HepG2 (cell line): ENCODE data around the gene TBC1D16. TPM values are rescaled to one million over a fixed set of nuclear protein-coding genes. Genes with fewer than 3 reads are reported as not detected.
A peak's percentile ranks its signal among the peaks of the same experiment; 100 is the strongest.

Experiments used
- AGO2 ChIP-seq: fragments of 200-400 bp; formaldehyde crosslinking; optimal IDR thresholded peaks from 2 replicates; pipeline ENCODE3; 2017; ENCODE audit warnings: mild to moderate bottlenecking, low read depth, low read length, moderate library complexity
- ASH2L ChIP-seq: fragments of 300-600, 200-600 bp; sonication (generic); IDR thresholded peaks from 2 replicates; pipeline ENCODE4 v1.7.0; 2017; ENCODE audit warnings: low read depth, mild to moderate bottlenecking, moderate library complexity, mixed read lengths, low read length; ENCODE audit not compliant: insufficient read length
- BHLHE40 ChIP-seq: IDR thresholded peaks from 2 replicates; pipeline ENCODE4 v1.6.1; 2011; ENCODE audit warnings: low read length, improper control_type of control experiment
- JUND ChIP-seq: sonication (generic); formaldehyde crosslinking; IDR thresholded peaks from 2 replicates; pipeline ENCODE4 v1.8.0; 2022; ENCODE audit warnings: mild to moderate bottlenecking, missing genetic modification reagents
- KAT8 ChIP-seq: IDR thresholded peaks from 2 replicates; pipeline ENCODE4 v1.6.1; 2016; ENCODE audit warnings: missing genetic modification reagents, missing compliant biosample characterization
- NFE2L1 ChIP-seq: sonication (generic); formaldehyde crosslinking; IDR thresholded peaks from 2 replicates; pipeline ENCODE4 v1.4.0; 2020; ENCODE audit warnings: missing genetic modification reagents, mild to moderate bottlenecking, borderline replicate concordance
- NONO ChIP-seq, 2 experiments: fragments of 450-650 bp in 1 of 2; sonication (generic) in 1 of 2; formaldehyde crosslinking in 1 of 2; IDR thresholded peaks in 1 of 2; conservative IDR thresholded peaks in 1 of 2; 2 replicates each; pipeline versions ENCODE4 v1.6.1 to v1.8.0; 2017 to 2022; ENCODE audit warnings: mild to moderate bottlenecking in 1 of 2, missing genetic modification reagents in 1 of 2, moderate library complexity in 1 of 2
- SMARCC2 ChIP-seq: fragments of 450-650 bp; IDR thresholded peaks from 2 replicates; pipeline ENCODE4 v1.6.1; 2017; ENCODE audit warnings: antibody characterized with exemption, mild to moderate bottlenecking
- TEAD3 ChIP-seq: optimal IDR thresholded peaks from 2 replicates; pipeline ENCODE3; 2016; ENCODE audit warnings: borderline replicate concordance
- ZFP36L2 ChIP-seq: sonication (generic); formaldehyde crosslinking; IDR thresholded peaks from 2 replicates; pipeline ENCODE4 v1.4.0; 2020; ENCODE audit warnings: missing genetic modification reagents
- ZNF256 ChIP-seq: sonication (generic); formaldehyde crosslinking; conservative IDR thresholded peaks from 2 replicates; pipeline ENCODE4 v1.4.0; 2020; ENCODE audit warnings: missing genetic modification reagents
- ZNF562 ChIP-seq: sonication (generic); formaldehyde crosslinking; IDR thresholded peaks from 2 replicates; pipeline ENCODE4 v1.8.0; 2022; ENCODE audit warnings: missing genetic modification reagents, borderline replicate concordance
- ZNF773 ChIP-seq: sonication (generic); formaldehyde crosslinking; IDR thresholded peaks from 2 replicates; pipeline ENCODE4 v1.4.0; 2020; ENCODE audit warnings: missing genetic modification reagents, borderline replicate concordance
- polyA plus RNA-seq, 8 experiments: library from polyadenylated mRNA; depleted of rRNA in 3 of 8; stranded (reverse) in 7 of 8; unstranded in 1 of 8; fragments of >200 nt; fragmentation: Illumina TruSeq in 4 of 8; extraction: Trizol in 4 of 8; gene quantifications; 2 replicates each; pipeline versions ENCODE4 v1.2.1 to v1.2.3, GENCODE V29; 2011 to 2016; ENCODE audit warnings: low read depth in 4 of 8, missing spikeins in 1 of 8, mixed read lengths in 1 of 8; ENCODE audit not compliant: insufficient read depth in 1 of 8
- total RNA-seq, 5 experiments: library from RNA; depleted of rRNA; stranded (reverse); fragments of >200 nt; fragmentation: Illumina TruSeq; extraction: Trizol; gene quantifications; 2 replicates each; pipeline ENCODE4 v1.2.3, GENCODE V29; 2016; ENCODE audit warnings: low read depth in 1 of 5
- TF ChIP-seq, protein P1 (sequence below): sonication (generic); formaldehyde crosslinking; IDR thresholded peaks from 2 replicates; pipeline ENCODE4 v1.8.1; 2023; ENCODE audit warnings: missing genetic modification reagents, mild to moderate bottlenecking, borderline replicate concordance
- TF ChIP-seq, protein P2 (sequence below): sonication (generic); formaldehyde crosslinking; IDR thresholded peaks from 2 replicates; pipeline ENCODE4 v1.4.0; 2020; ENCODE audit warnings: missing genetic modification reagents
- TF ChIP-seq, protein P3 (sequence below): sonication (generic); formaldehyde crosslinking; IDR thresholded peaks from 2 replicates; pipeline ENCODE4 v1.5.0; 2020; ENCODE audit warnings: mild to moderate bottlenecking, missing genetic modification reagents, borderline replicate concordance
- TF ChIP-seq, protein P4 (sequence below): conservative IDR thresholded peaks from 2 replicates; pipeline ENCODE4 v1.6.1; 2018; ENCODE audit warnings: missing genetic modification reagents
- TF ChIP-seq, protein P5 (sequence below): sonication (generic); formaldehyde crosslinking; IDR thresholded peaks from 2 replicates; pipeline ENCODE4 v1.5.0; 2020; ENCODE audit warnings: missing genetic modification reagents
- TF ChIP-seq, protein P6 (sequence below): sonication (generic); formaldehyde crosslinking; IDR thresholded peaks from 2 replicates; pipeline ENCODE4 v1.4.0; 2020; ENCODE audit warnings: missing genetic modification reagents; ENCODE audit errors: not compliant biosample characterization

TBC1D16 gene
- total and polyA plus RNA-seq, 2 of the 13 experiments (the other 11 are each of a cell fraction or from before 2014, with no cell fraction given), result 14.9 to 24.9 TPM

DNA sequence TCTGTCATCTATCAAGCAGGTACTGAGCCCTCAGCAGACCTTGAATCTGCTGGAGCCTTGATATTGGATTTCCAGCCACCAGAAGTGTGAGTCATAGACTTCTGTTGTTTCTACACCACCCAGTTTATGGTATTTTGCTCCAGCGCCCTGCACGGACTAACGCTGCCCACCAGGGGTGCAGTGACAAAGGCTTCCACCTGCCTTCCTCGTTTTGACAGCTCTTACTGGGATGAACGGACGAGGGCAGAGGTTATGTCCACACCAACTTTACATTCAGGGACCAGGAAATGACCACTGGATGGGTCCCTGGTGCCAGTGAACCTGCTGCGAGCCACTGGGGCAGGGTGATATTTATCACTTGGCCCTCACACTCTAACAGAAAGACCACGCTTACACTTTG, 129.8 kb downstream of the TBC1D16 start (continued):
- TF ChIP-seq ZFP36L2 (CRISPR knock-in tag) (no peak), SMARCC2 (no peak), JUND (peak; percentile 94), TEAD3 (CRISPR knock-in tag) (peak; percentile 91), KAT8 (peak; percentile 82), ZNF773 (0 out of 2 replicates have a peak, but pooled peaks have one; percentile 76), NFE2L1 (no peak), ASH2L (peak; percentile 45), NONO (IDR thresholded peaks at IDR 0.05) (no peak), NONO (CRISPR knock-in tag; conservative IDR thresholded peaks at IDR 0.05) (no peak), ZNF256 (CRISPR knock-in tag) (no peak), AGO2 (no peak), ZNF562 (CRISPR knock-in tag) (no peak), BHLHE40 (peak; percentile 49)
- TF ChIP-seq, protein P1, sequence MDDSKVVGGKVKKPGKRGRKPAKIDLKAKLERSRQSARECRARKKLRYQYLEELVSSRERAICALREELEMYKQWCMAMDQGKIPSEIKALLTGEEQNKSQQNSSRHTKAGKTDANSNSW, result no peak
- TF ChIP-seq, protein P2, sequence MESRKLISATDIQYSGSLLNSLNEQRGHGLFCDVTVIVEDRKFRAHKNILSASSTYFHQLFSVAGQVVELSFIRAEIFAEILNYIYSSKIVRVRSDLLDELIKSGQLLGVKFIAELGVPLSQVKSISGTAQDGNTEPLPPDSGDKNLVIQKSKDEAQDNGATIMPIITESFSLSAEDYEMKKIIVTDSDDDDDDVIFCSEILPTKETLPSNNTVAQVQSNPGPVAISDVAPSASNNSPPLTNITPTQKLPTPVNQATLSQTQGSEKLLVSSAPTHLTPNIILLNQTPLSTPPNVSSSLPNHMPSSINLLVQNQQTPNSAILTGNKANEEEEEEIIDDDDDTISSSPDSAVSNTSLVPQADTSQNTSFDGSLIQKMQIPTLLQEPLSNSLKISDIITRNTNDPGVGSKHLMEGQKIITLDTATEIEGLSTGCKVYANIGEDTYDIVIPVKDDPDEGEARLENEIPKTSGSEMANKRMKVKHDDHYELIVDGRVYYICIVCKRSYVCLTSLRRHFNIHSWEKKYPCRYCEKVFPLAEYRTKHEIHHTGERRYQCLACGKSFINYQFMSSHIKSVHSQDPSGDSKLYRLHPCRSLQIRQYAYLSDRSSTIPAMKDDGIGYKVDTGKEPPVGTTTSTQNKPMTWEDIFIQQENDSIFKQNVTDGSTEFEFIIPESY, result peak; percentile 82
- TF ChIP-seq, protein P3, sequence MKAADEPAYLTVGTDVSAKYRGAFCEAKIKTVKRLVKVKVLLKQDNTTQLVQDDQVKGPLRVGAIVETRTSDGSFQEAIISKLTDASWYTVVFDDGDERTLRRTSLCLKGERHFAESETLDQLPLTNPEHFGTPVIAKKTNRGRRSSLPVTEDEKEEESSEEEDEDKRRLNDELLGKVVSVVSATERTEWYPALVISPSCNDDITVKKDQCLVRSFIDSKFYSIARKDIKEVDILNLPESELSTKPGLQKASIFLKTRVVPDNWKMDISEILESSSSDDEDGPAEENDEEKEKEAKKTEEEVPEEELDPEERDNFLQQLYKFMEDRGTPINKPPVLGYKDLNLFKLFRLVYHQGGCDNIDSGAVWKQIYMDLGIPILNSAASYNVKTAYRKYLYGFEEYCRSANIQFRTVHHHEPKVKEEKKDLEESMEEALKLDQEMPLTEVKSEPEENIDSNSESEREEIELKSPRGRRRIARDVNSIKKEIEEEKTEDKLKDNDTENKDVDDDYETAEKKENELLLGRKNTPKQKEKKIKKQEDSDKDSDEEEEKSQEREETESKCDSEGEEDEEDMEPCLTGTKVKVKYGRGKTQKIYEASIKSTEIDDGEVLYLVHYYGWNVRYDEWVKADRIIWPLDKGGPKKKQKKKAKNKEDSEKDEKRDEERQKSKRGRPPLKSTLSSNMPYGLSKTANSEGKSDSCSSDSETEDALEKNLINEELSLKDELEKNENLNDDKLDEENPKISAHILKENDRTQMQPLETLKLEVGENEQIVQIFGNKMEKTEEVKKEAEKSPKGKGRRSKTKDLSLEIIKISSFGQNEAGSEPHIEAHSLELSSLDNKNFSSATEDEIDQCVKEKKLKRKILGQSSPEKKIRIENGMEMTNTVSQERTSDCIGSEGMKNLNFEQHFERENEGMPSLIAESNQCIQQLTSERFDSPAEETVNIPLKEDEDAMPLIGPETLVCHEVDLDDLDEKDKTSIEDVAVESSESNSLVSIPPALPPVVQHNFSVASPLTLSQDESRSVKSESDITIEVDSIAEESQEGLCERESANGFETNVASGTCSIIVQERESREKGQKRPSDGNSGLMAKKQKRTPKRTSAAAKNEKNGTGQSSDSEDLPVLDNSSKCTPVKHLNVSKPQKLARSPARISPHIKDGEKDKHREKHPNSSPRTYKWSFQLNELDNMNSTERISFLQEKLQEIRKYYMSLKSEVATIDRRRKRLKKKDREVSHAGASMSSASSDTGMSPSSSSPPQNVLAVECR (CRISPR knock-in tag), result peak; percentile 74; the same call in 1 of the 2 replicates
- TF ChIP-seq, protein P4, sequence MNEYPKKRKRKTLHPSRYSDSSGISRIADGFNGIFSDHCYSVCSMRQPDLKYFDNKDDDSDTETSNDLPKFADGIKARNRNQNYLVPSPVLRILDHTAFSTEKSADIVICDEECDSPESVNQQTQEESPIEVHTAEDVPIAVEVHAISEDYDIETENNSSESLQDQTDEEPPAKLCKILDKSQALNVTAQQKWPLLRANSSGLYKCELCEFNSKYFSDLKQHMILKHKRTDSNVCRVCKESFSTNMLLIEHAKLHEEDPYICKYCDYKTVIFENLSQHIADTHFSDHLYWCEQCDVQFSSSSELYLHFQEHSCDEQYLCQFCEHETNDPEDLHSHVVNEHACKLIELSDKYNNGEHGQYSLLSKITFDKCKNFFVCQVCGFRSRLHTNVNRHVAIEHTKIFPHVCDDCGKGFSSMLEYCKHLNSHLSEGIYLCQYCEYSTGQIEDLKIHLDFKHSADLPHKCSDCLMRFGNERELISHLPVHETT, result 0 out of 2 replicates have a peak, but pooled peaks have one; percentile 33
- TF ChIP-seq, protein P5, sequence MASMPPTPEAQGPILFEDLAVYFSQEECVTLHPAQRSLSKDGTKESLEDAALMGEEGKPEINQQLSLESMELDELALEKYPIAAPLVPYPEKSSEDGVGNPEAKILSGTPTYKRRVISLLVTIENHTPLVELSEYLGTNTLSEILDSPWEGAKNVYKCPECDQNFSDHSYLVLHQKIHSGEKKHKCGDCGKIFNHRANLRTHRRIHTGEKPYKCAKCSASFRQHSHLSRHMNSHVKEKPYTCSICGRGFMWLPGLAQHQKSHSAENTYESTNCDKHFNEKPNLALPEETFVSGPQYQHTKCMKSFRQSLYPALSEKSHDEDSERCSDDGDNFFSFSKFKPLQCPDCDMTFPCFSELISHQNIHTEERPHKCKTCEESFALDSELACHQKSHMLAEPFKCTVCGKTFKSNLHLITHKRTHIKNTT (CRISPR knock-in tag), result no peak
- TF ChIP-seq, protein P6, sequence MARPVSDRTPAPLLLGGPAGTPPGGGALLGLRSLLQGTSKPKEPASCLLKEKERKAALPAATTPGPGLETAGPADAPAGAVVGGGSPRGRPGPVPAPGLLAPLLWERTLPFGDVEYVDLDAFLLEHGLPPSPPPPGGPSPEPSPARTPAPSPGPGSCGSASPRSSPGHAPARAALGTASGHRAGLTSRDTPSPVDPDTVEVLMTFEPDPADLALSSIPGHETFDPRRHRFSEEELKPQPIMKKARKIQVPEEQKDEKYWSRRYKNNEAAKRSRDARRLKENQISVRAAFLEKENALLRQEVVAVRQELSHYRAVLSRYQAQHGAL (CRISPR knock-in tag), result peak; percentile 61
